PC-9 (cell line): ENCODE data around the gene PBX3.

Source experiments
- EZH2 ChIP-seq: fragments of 200-600 bp; sonication (generic); IDR thresholded peaks from 2 replicates; pipeline ENCODE4 v1.8.0; 2017; ENCODE audit warnings: antibody characterized with exemption, low read depth
- TF ChIP-seq, protein P1 (sequence below): fragments of 200-600 bp; sonication (generic); conservative IDR thresholded peaks from 2 replicates; pipeline ENCODE4 v1.6.1; 2017; ENCODE audit warnings: mixed run types, antibody characterized with exemption, mild to moderate bottlenecking, moderate library complexity

DNA sequence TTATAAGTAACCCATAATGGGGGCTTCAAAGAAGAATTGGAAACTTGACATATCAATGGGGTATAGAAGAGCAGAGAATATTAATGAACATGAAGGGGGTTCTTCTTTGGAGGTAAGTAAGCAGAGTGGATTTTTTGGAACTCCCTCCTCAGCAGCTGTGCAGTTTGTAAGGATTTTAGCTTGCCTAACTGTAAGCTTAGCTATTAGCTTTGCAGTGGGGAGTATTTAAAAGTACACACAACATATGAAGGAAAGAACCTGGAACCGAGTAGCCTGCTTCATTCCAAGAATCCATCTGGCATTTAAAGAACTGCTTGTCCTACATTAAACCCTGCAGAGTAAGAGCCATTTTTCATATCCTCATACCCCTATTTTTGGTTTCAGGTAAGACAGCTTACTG is 2.2 kb upstream of the PBX3 start:
- TF ChIP-seq, protein P1, sequence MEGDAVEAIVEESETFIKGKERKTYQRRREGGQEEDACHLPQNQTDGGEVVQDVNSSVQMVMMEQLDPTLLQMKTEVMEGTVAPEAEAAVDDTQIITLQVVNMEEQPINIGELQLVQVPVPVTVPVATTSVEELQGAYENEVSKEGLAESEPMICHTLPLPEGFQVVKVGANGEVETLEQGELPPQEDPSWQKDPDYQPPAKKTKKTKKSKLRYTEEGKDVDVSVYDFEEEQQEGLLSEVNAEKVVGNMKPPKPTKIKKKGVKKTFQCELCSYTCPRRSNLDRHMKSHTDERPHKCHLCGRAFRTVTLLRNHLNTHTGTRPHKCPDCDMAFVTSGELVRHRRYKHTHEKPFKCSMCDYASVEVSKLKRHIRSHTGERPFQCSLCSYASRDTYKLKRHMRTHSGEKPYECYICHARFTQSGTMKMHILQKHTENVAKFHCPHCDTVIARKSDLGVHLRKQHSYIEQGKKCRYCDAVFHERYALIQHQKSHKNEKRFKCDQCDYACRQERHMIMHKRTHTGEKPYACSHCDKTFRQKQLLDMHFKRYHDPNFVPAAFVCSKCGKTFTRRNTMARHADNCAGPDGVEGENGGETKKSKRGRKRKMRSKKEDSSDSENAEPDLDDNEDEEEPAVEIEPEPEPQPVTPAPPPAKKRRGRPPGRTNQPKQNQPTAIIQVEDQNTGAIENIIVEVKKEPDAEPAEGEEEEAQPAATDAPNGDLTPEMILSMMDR = no peak
- TF ChIP-seq EZH2 = no peak
